HPDE6-E6E7 (cell line): Measurements from ENCODE around the gene CDH13.
"Not testable (repeated sequence)": the region's sequence is repeated elsewhere in the genome, so short reads cannot be mapped to it uniquely, and the experiment has no call there.

Experiments
- DNase-seq: peaks from one replicate; pipeline ENCODE4 v3.0.0; 2011; ENCODE audit warnings: missing footprints; ENCODE audit errors: extremely low spot score

CDH13 gene

DNA sequence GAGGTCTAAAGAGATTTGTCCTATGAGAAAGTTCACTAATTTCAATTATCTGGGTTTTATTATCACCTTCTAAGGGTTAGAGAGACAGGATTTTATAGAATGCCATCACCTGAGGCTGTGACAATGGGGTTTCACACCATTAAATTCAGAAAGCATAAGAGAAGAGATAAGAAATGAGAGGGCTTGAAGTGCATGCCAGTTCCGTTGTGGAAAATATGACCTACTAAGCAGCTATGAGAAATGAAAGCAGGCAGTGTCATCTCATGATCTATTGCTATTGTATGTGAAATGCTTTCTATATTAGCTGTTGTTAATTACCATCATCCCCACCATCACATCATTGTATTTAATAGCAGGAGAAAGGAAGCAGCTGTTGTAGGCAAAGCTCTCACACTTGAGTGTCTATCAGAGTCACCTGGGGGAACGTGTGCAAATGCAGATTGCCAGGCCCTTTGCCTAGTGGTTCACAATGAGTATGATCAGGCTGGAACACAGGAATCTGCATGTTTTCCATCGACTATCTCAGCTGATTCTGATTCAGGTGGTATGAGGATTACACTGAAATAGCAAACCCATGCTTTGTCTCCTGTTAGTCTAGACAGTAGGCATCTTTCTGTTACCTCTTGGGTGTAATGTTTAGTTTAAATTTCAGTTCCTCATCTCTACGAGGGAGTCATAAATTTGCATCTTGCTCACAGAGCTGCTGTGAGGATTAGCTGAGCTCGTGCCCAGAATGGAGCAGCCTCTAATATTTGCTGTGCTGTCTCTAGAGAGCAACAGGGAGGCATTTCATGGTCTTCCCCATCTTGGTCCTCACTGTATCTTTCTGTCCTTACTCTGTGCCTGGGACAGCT is 256.4 kb downstream of the CDH13 start:
- DNase-seq: no peak

- DNase-seq: no peak
Measured at GRCh38 chr16:82884320-82884898, 257.6 kb downstream of the CDH13 start.

DNA sequence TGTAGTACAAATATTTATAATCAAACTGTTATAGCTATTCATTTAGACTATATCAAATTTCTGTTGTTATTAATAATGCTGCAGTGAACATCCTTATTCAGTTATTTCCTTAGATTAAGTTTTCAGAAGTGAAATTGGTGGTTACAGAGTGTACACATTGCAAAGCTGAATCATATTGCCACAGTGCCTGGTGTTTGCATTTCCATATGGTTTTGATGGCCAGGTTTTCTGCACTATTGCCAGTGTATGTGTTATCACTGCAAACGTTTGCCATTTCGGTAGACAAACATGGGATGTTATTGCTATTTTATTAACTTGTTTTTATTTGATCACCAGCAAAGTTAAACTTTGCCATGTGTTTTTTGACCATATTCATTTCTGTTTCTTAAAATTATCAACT is 259.4 kb downstream of the CDH13 start:
- DNase-seq: no peak

GRCh38 chr16:82888591-82889001 is 261.8 kb downstream of the CDH13 start:
- DNase-seq: no peak

DNA sequence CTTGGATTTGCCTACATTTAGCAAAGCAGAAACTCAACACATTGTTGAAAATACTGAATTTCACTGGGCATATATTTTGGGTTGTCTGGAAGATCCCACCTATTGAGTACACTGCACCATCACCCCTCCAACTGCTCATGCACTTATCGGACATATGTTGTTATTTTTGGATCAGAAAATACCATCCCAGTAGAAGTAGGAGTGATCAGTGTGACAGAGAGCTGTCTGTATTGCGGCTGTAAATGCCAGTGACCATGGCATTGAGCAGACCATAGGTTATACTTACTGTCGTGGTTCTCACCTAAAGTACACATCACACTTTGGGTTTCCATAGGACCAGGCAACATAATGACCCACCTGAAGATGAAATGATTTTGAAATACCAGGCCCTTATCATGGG is 264.7 kb downstream of the CDH13 start:
- no peak for DNase-seq

- no peak for DNase-seq
Measured at GRCh38 chr16:82891918-82892317, 265.1 kb downstream of the CDH13 start.

DNA sequence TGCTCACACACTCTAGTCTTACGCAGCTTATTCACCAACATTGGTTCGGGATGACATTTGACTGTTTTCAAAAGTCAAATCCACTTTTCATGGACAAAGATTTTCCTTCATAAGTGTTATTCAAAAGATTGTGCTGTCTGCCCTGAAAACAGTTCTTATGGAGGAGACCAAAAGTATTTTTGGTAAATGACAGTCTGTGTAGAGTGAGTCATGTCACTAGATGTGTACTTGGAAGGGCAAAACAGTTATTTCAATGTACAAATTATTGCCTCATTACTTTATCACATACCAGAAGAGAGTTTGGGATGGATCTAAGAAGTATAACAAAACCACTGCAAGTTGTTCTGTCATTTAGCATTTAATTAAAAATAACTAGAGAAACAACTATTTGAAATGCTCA is 265.6 kb downstream of the CDH13 start:
- no peak for DNase-seq

GRCh38 chr16:82895843-82896242 is 269.1 kb downstream of the CDH13 start:
- no peak for DNase-seq

- DNase-seq: no peak
Measured at GRCh38 chr16:82899006-82899405, 272.2 kb downstream of the CDH13 start.

GRCh38 chr16:82899731-82900450 is 273.1 kb downstream of the CDH13 start:
- DNase-seq: no peak

GRCh38 chr16:82900559-82900958 is 273.8 kb downstream of the CDH13 start:
- DNase-seq: no peak

- no peak for DNase-seq
Measured at GRCh38 chr16:82911925-82912324, 285.2 kb downstream of the CDH13 start.

DNA sequence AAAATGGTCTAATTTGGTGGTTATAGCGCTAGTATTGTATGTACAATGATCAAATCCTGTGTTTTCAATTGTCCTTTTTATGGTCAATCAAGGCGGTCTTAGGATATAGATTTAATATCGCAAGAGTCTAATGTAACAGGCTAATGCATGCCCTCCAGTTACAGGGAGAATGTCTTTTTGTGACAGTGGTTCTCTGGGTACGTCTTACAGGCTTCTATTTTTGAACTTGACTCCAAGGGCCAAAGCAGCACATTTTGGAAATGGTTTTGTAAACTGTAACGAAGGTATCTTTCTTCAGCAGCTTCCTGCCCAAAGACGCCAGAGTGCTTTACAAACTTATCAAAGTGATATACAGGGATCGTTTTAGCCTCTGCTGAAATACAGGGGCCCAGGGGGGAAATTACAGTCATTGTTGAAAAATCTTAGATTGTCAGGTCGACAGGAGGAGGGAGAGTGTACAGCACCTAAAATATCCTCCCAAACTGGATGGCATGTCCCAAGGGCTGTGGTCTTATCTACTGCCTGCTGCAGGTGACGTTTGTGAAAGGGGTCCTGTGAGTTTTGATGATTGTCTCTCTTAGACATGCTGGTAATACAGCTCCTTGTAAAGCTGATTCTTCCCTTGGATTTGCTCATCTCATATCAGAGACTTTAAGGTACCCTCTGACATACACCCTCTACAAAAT is 288.5 kb downstream of the CDH13 start:
- no peak for DNase-seq

GRCh38 chr16:82917886-82918595 is 291.3 kb downstream of the CDH13 start:
- no peak for DNase-seq

DNA sequence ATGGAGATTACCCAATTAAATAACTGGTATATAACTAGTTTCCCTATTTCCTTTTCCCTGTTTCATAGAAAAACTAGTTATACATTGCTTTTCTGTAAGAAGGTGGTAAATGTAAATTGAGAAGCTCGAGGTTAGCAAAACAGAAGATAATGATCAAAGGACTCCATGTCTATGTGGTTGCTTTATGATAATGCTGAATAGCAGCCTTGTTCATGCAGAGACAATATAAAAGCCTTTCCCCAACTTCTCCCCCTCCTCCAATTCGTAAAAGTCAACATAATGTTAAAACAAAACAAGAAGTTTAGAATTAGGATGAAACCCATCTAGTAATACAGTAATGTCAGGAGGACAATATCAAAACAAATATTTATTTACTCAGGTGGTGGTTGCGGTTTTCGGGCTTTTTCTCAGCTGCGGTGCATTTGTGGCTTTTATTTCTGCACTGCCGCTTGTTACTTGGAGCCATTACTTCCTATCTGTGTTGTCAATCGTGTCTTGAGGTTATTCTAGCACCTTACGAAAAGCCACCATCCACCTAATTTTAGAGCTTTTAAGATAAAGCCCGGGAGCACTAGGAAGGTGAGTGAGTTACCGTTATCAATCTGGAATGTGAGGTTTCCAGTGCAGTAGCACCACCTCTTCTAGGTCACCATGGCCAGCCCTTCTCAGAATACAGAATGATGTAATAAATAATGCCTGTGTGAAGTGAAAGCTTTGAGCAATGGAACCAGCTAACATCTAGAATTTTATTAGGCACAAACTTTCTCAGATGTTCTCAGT is 297.5 kb downstream of the CDH13 start:
- no peak for DNase-seq

- DNase-seq: no peak
Measured at GRCh38 chr16:82926500-82926899, 299.7 kb downstream of the CDH13 start.

DNA sequence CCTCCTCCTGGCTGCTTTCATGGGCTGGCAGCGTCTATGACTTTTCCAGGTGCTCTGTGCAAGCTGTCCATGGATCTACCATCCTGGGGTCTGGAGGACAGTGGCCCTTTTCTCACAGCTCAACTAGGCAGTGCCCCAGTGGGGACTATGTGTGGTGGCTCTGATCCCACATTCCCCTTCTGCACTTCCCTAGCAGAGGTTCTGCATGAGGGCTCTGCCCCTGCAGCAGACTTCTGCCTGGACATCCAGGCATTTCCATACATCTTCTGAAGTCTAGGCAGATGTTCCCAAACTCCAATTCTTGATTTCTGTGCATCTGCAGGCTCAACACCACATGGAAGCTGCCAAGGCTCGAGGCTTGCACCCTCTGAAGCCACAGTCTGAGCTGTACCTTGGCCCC is 307.2 kb downstream of the CDH13 start:
- DNase-seq: not testable (repeated sequence)

DNA sequence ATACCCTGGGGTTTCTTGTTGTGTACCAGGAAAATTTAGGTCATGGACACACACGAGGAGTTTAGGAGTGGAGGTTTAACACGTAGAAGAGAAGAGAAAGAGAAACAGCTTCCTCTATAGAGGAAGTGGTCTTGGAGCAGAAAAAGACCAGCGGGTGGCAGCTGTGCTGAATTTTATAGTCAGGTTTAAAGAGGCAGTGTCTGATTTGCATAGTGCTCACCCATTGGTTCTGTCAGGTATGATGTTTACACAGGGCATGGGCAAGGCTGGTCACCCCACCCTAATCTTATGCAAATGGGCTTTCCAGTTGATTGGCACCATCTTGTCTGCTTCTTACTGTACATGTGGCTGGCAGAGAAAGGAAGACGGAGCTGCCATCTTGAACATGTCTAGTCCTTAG is 309.0 kb downstream of the CDH13 start:
- no peak for DNase-seq

- peak; percentile 17 for DNase-seq
Measured at GRCh38 chr16:82936941-82937551, 310.3 kb downstream of the CDH13 start.

GRCh38 chr16:82937926-82938520 is 311.3 kb downstream of the CDH13 start:
- no peak for DNase-seq
